Glutamatergic neuron (in vitro differentiated cells): ENCODE results near the gene SELENON. TPM values are rescaled to one million over a fixed set of nuclear protein-coding genes. Genes with fewer than 3 reads are reported as not detected.

Experiments used
- DNase-seq: peaks from one replicate; pipeline ENCODE4 v3.0.0; 2022
- H3K27ac Mint-ChIP-seq: one replicate; pipeline ENCODE4 v1.8.0; 2020; ENCODE audit warnings: mild to moderate bottlenecking, mixed read lengths, inconsistent platforms; ENCODE audit not compliant: unreplicated experiment
- H3K27me3 Mint-ChIP-seq: one replicate; pipeline ENCODE4 v1.8.0; 2020; ENCODE audit warnings: mild to moderate bottlenecking, moderate library complexity, mixed read lengths, inconsistent platforms; ENCODE audit not compliant: unreplicated experiment
- H3K36me3 Mint-ChIP-seq: one replicate; pipeline ENCODE4 v1.8.0; 2020; ENCODE audit warnings: mild to moderate bottlenecking, mixed read lengths, inconsistent platforms; ENCODE audit not compliant: unreplicated experiment
- H3K4me1 Mint-ChIP-seq: one replicate; pipeline ENCODE4 v1.8.0; 2020; ENCODE audit warnings: mild to moderate bottlenecking, low read depth, mixed read lengths, inconsistent platforms; ENCODE audit not compliant: unreplicated experiment
- H3K4me3 Mint-ChIP-seq: one replicate; pipeline ENCODE4 v1.8.0; 2020; ENCODE audit warnings: mild to moderate bottlenecking, mixed read lengths, inconsistent platforms; ENCODE audit not compliant: unreplicated experiment
- H3K9me3 Mint-ChIP-seq: one replicate; pipeline ENCODE4 v1.8.0; 2020; ENCODE audit warnings: mild to moderate bottlenecking, moderate library complexity, mixed read lengths, inconsistent platforms; ENCODE audit not compliant: unreplicated experiment
- total RNA-seq: library from RNA; stranded (reverse); fragmentation: NEBNext Ultra II Directional; extraction: Animal tissue kit (Norgen Biotek cat#: 25700); gene quantifications from one replicate; pipeline ENCODE4 v1.2.1, GENCODE V29; 2021; ENCODE audit not compliant: unreplicated experiment
- TF ChIP-seq, protein P1 (sequence below): fragments of 200-600 bp; sonication (generic); IDR thresholded peaks from one replicate; pipeline ENCODE4 v1.5.0; 2021; ENCODE audit not compliant: partially characterized antibody, unreplicated experiment

SELENON gene
- total RNA-seq, 1 donor from 2014 or later, result 79.8 TPM

DNA sequence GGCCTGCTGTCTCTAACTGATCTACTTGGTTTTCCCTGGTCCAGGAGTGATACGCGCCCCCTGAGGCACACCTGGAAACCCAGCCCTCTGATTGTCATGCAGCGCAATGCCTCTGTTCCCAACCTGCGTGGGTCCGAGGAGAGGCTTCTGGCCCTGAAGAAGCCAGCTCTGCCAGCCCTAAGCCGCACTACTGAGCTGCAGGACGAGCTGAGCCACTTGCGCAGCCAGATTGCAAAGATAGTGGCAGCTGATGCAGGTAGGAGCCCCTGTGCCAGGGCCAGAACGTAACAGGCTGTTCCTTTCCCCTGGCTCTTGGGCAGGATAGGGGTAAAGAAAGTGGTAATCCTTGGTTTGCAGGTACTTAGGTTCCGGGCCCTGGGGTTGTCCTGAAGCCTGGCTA, 26.6 kb downstream of the SELENON start:
- peaks cover 14% of the 10 kb centered on the region for H3K4me1 Mint-ChIP-seq
- no peak overlapping the region for H3K27ac Mint-ChIP-seq
- H3K9me3 Mint-ChIP-seq, result peaks cover 4% of the 10 kb centered on the region
- TF ChIP-seq, protein P1, sequence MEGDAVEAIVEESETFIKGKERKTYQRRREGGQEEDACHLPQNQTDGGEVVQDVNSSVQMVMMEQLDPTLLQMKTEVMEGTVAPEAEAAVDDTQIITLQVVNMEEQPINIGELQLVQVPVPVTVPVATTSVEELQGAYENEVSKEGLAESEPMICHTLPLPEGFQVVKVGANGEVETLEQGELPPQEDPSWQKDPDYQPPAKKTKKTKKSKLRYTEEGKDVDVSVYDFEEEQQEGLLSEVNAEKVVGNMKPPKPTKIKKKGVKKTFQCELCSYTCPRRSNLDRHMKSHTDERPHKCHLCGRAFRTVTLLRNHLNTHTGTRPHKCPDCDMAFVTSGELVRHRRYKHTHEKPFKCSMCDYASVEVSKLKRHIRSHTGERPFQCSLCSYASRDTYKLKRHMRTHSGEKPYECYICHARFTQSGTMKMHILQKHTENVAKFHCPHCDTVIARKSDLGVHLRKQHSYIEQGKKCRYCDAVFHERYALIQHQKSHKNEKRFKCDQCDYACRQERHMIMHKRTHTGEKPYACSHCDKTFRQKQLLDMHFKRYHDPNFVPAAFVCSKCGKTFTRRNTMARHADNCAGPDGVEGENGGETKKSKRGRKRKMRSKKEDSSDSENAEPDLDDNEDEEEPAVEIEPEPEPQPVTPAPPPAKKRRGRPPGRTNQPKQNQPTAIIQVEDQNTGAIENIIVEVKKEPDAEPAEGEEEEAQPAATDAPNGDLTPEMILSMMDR, result no peak
- H3K4me3 Mint-ChIP-seq, result no peak overlapping the region
- no peak for DNase-seq
- peaks cover under 1% of the 10 kb centered on the region for H3K27me3 Mint-ChIP-seq
- no peaks in the 10 kb centered on the region for H3K36me3 Mint-ChIP-seq

DNA sequence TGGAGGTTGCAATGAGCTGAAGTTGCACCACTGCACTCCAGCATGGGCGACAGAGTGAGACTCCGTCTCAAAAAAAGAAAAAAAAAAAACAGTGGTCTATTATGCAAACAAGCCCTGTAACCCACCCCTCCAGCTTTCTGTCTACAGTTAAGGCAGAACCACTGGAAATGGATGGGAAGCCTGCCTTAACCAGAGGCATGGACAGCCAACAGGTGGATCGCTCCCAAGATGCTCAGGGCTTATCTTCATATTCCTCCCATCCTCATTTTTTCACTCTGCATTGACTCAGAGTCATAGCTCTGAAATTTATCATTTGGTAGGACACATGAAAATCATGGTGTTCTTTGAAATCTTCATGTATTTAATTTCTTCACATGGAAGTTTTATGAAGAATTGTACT, 28.5 kb downstream of the SELENON start:
- no peak overlapping the region for H3K27ac Mint-ChIP-seq
- H3K27me3 Mint-ChIP-seq, result no peaks in the 10 kb centered on the region
- H3K9me3 Mint-ChIP-seq, result peaks cover 2% of the 10 kb centered on the region
- H3K4me1 Mint-ChIP-seq, result peaks cover under 1% of the 10 kb centered on the region
- no peak overlapping the region for H3K4me3 Mint-ChIP-seq
- H3K36me3 Mint-ChIP-seq, result no peaks in the 10 kb centered on the region
- TF ChIP-seq, protein P1, result no peak
- no peak for DNase-seq

DNA sequence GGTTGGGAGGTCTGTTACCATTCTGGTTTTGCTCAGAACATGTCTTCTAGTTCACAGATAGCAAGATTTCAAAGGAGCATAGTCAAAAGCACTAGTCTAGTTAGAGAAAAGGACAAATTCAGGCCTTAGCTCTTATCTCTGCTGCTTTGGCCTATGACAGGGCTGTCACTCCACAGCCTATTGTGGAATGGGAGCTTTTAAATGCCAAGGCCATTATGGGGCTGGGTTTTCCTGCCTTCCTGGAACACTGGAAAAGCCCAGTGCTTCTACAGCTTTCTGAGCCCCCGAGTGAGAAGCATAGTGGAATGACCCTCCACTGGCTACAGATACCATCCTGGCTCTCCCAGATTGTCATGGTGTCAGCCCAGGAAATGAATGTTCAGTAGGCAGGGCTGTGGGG, 29.1 kb downstream of the SELENON start:
- peaks cover 2% of the 10 kb centered on the region for H3K9me3 Mint-ChIP-seq
- DNase-seq, result no peak
- TF ChIP-seq, protein P1, result no peak
- H3K27ac Mint-ChIP-seq, result no peak overlapping the region
- no peaks in the 10 kb centered on the region for H3K27me3 Mint-ChIP-seq
- H3K36me3 Mint-ChIP-seq, result no peaks in the 10 kb centered on the region
- H3K4me3 Mint-ChIP-seq, result no peak overlapping the region
- no peaks in the 10 kb centered on the region for H3K4me1 Mint-ChIP-seq

DNA sequence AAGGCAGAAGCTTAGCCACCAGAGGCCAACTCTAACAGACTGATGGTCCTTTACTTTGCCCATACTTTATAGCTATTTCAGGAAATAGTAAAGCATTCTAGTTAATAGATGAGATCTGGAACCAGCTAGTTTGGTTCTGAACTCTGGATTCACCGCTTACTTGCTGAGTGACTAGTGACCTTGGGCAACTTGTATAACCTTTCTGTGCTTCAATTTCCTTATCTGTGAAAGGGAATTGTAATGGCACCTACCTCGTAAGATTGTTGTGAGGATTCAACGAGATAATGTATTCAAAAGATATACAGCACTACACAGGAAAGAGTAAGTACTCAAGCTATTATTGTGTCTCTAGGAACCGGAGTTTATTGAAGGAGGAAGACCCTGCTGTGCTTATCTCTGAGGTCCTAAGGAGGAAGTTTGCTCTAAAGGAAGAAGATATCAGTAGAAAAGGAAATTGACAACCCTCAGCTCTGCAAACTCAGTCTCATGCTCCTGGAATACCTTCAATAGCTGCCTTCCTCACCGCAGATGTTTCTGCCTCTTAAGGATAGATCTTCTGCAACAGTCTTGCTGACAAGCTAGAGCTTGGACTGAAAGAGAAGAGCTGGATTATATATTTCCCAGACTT, 31.7 kb downstream of the SELENON start:
- no peak overlapping the region for H3K27ac Mint-ChIP-seq
- no peaks in the 10 kb centered on the region for H3K36me3 Mint-ChIP-seq
- DNase-seq, result no peak
- peaks cover 2% of the 10 kb centered on the region for H3K9me3 Mint-ChIP-seq
- H3K4me3 Mint-ChIP-seq, result no peak overlapping the region
- no peaks in the 10 kb centered on the region for H3K27me3 Mint-ChIP-seq
- TF ChIP-seq, protein P1, result no peak
- no peaks in the 10 kb centered on the region for H3K4me1 Mint-ChIP-seq

DNA sequence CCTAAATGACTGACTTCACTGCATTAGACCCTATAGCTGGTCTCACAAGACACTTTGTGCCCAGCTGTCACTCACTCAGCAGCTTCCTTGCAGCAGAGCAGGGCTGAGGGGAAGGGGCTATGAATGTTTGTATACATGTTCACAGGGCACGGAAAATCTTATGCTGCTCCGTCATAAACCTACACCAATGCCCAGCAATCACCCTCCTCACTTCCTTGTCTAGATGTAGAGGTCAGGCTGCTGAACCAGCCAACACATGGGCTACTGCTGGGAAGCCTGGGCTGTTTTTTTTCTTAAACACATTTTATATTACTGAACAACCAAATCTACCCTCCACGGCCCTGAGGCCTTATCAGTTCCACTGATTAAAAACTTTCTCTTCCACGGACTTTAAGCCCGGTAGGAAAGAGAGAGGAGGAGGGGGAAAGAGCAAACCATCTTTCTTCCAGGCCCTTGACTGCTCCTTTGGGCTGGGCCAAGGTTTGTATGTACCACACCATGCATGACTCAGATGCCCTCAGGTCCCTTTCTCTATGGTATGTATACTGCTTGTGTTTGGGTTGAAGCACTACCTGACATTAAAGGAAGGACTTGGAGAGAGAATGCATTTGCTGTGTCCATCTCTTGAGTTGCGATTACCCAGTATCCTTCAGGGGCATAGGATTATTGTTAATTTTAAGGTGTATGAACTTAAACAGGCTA, 32.5 kb downstream of the SELENON start:
- TF ChIP-seq, protein P1, result no peak
- Mint-ChIP-seq H3K27ac (no peak overlapping the region), H3K9me3 (peaks cover 2% of the 10 kb centered on the region), H3K36me3 (no peaks in the 10 kb centered on the region), H3K4me1 (no peaks in the 10 kb centered on the region), H3K27me3 (no peaks in the 10 kb centered on the region), H3K4me3 (no peak overlapping the region)
- no peak for DNase-seq
